HepG2 (cell line): ENCODE results near the gene TMEM273. TPM values are rescaled to one million over a fixed set of nuclear protein-coding genes. Genes with fewer than 3 reads are reported as not detected.

Experiments used
- ATAC-seq: fragments of 200-7000 bp; cut with Tn5 transposase; 3 replicates; pipeline ENCODE4 v1.9.1; 2020; ENCODE audit warnings: mild to moderate bottlenecking, moderate library complexity
- BruUV-seq: library from RNA; stranded (reverse); fragments of 400-500 nt; replicated peaks from 2 replicates; lab custom pipeline; 2021; lab: Mats Ljungman, UMichigan
- CTCF ChIA-PET: fragments of 300-600 bp; formaldehyde crosslinking; extraction: SDS; loops from one replicate; lab custom pipeline; 2021; ENCODE audit warnings: low total read pairs, inconsistent platforms, low intra/inter-chr PET ratio; lab: Yijun Ruan, JAX
- POLR2A ChIA-PET: fragments of 350-600 bp; sonication (Branson Sonifier 250); formaldehyde crosslinking; loops from one replicate; lab custom pipeline; 2020; ENCODE audit warnings: antibody characterized with exemption, inconsistent platforms; lab: Yijun Ruan, JAX
- DNase-seq: peaks from one replicate; pipeline ENCODE4 v3.0.0-alpha.2; 2015; ENCODE audit warnings: low spot score
- FAIRE-seq: peaks from 3 replicates; lab custom pipeline; 2011; peaks lifted over from hg19 to GRCh38; lab: Jason Lieb, UNC
- H2AFZ ChIP-seq: one replicate; pipeline ENCODE4 v1.6.1; 2011; ENCODE audit warnings: low read length, inconsistent platforms
- H3K27ac ChIP-seq: fragments of 300-600 bp; 3 replicates; pipeline ENCODE4 v1.8.0; 2011; ENCODE audit warnings: mixed run types, mild to moderate bottlenecking, mixed read lengths, low read length, inconsistent platforms; ENCODE audit not compliant: insufficient read depth; ENCODE audit errors: extremely low read length
- H3K27me3 ChIP-seq, 2 experiments: fragments of 200-600 bp in 1 of 2; 2 replicates in 1 of 2; 3 replicates in 1 of 2; pipeline versions ENCODE4 v1.6.0 to v1.8.0; 2011; ENCODE audit warnings: low read length in 2 of 2, mild to moderate bottlenecking in 2 of 2, moderate library complexity in 2 of 2, inconsistent platforms in 1 of 2; ENCODE audit not compliant: insufficient read depth in 2 of 2, control insufficient read depth in 1 of 2
- H3K36me3 ChIP-seq, 2 experiments: fragments of 200-600 bp in 1 of 2; replicated peaks in 1 of 2; 2 replicates in 1 of 2; 3 replicates in 1 of 2; pipeline versions ENCODE4 v1.5.1 to v1.8.0; 2011; ENCODE audit warnings: low read length in 2 of 2, inconsistent platforms in 1 of 2; ENCODE audit not compliant: insufficient read depth in 2 of 2, control insufficient read depth in 1 of 2
- H3K4me1 ChIP-seq: 2 replicates; pipeline ENCODE4 v1.5.1; 2012; ENCODE audit warnings: low read length, inconsistent platforms; ENCODE audit not compliant: insufficient read depth
- H3K4me2 ChIP-seq: 2 replicates; pipeline ENCODE4 v1.6.0; 2011; ENCODE audit warnings: low read depth, low read length, inconsistent platforms
- H3K4me3 ChIP-seq, 3 experiments: fragments of 200-600 bp in 1 of 3; sonication (generic), shearing (Covaris generic) in 1 of 3; replicated peaks in 1 of 3; 2 replicates each; pipeline ENCODE4 v1.5.1; 2011 to 2016; ENCODE audit warnings: low read length in 3 of 3, inconsistent platforms in 2 of 3, low read depth in 2 of 3, mild to moderate bottlenecking in 2 of 3, control low read depth in 1 of 3, mixed read lengths in 1 of 3; ENCODE audit not compliant: insufficient read depth in 1 of 3
- H3K79me2 ChIP-seq: one replicate; pipeline ENCODE4 v1.6.1; 2011; ENCODE audit warnings: low read length, inconsistent platforms; ENCODE audit not compliant: insufficient read depth
- H3K9ac ChIP-seq: 2 replicates; pipeline ENCODE4 v1.6.0; 2011; ENCODE audit warnings: mild to moderate bottlenecking, low read depth, low read length, inconsistent platforms; ENCODE audit not compliant: insufficient read depth
- H3K9me3 ChIP-seq: 2 replicates; pipeline ENCODE4 v1.5.1; 2012; ENCODE audit warnings: mild to moderate bottlenecking, low read length
- H4K20me1 ChIP-seq: 2 replicates; pipeline ENCODE4 v1.6.0; 2011; ENCODE audit warnings: inconsistent platforms, mild to moderate bottlenecking, low read length, moderate library complexity; ENCODE audit not compliant: insufficient read depth
- GABPA ChIP-seq, 2 experiments: IDR thresholded peaks; 2 replicates each; pipeline ENCODE4 v1.6.1; 2011 to 2016; ENCODE audit warnings: low read depth in 2 of 2, low read length in 1 of 2, missing biosample characterization in 1 of 2, missing genetic modification characterization in 1 of 2
- HNRNPK ChIP-seq: fragments of 200-400 bp; formaldehyde crosslinking; IDR thresholded peaks from 2 replicates; pipeline ENCODE4 v1.6.1; 2018; ENCODE audit warnings: low read length, low read depth, moderate library complexity, mild to moderate bottlenecking; ENCODE audit not compliant: poor library complexity, severe bottlenecking
- MAFK ChIP-seq, 2 experiments: IDR thresholded peaks in 1 of 2; conservative IDR thresholded peaks in 1 of 2; 2 replicates each; pipeline ENCODE4 v1.6.1; 2011; ENCODE audit warnings: improper control_type of control experiment in 2 of 2, low read length in 2 of 2
- SRSF9 ChIP-seq: fragments of 200-400 bp; formaldehyde crosslinking; IDR thresholded peaks from 2 replicates; pipeline ENCODE4 v1.6.1; 2018; ENCODE audit warnings: borderline replicate concordance, mild to moderate bottlenecking, low read depth, low read length; ENCODE audit not compliant: insufficient read depth, poor library complexity, severe bottlenecking
- SSRP1 ChIP-seq: IDR thresholded peaks from 2 replicates; pipeline ENCODE4 v1.6.1; 2016; ENCODE audit warnings: control low read depth
- THAP9 ChIP-seq: sonication (generic); formaldehyde crosslinking; IDR thresholded peaks from 2 replicates; pipeline ENCODE4; 2020; ENCODE audit warnings: missing genetic modification reagents, mild to moderate bottlenecking, borderline replicate concordance
- ZNF234 ChIP-seq: sonication (generic); formaldehyde crosslinking; conservative IDR thresholded peaks from 2 replicates; pipeline ENCODE4 v1.5.1; 2020; ENCODE audit warnings: mild to moderate bottlenecking, missing genetic modification reagents
- WGBS: methylation state at CpG from one replicate; pipeline ENCODE4 v1.1.6; 2017; ENCODE audit warnings: low lambda C conversion rate; 5-methylcytosine and 5-hydroxymethylcytosine counted together
- in situ Hi-C: cut with HindIII; loops from 2 replicates; pipeline ENCODE4 v1.10.0; 2017; ENCODE audit warnings: low pct_unique_long_range_greater_than_20kb; ENCODE audit not compliant: extremely low pct_ligation_motif_present
- intact Hi-C: fragments of 100-400 bp; cut with micrococcal nuclease; formaldehyde crosslinking; loops from one replicate; pipeline ENCODE4 v1.10.0; 2022; ENCODE audit not compliant: unreplicated experiment
- polyA plus RNA-seq, 8 experiments: library from polyadenylated mRNA; depleted of rRNA in 3 of 8; stranded (reverse) in 7 of 8; unstranded in 1 of 8; fragments of >200 nt; fragmentation: Illumina TruSeq in 4 of 8; extraction: Trizol in 4 of 8; gene quantifications; 2 replicates each; pipeline versions ENCODE4 v1.2.1 to v1.2.3, GENCODE V29; 2011 to 2016; ENCODE audit warnings: low read depth in 4 of 8, missing spikeins in 1 of 8, mixed read lengths in 1 of 8; ENCODE audit not compliant: insufficient read depth in 1 of 8
- total RNA-seq, 5 experiments: library from RNA; depleted of rRNA; stranded (reverse); fragments of >200 nt; fragmentation: Illumina TruSeq; extraction: Trizol; gene quantifications; 2 replicates each; pipeline ENCODE4 v1.2.3, GENCODE V29; 2016; ENCODE audit warnings: low read depth in 1 of 5
- TF ChIP-seq, protein P1 (sequence below): sonication (generic); formaldehyde crosslinking; IDR thresholded peaks from 2 replicates; pipeline ENCODE4 v1.8.0; 2022; ENCODE audit warnings: mild to moderate bottlenecking, missing genetic modification reagents, moderate library complexity
- TF ChIP-seq, protein P2 (sequence below): sonication (generic); formaldehyde crosslinking; IDR thresholded peaks from 2 replicates; pipeline ENCODE4 v1.4.0; 2020; ENCODE audit warnings: mild to moderate bottlenecking, missing genetic modification reagents

TMEM273 gene
- total and polyA plus RNA-seq, 2 of the 13 experiments (the other 11 are each of a cell fraction or from before 2014, with no cell fraction given) = not detected

GRCh38 chr10:49118430-49119074 lies 69.6 kb downstream of the TMEM273 start:
- Histone ChIP-seq H3K4me3 (no peak overlapping the region), H3K9me3 (no peaks in the 10 kb centered on the region), H3K27me3 (peaks cover 0 to 8% of the 10 kb centered on the region in 2 experiments; a peak in 2 of 5 replicates), H3K9ac (no peak overlapping the region), H3K36me3 (no peaks in the 10 kb centered on the region), H3K4me1 (no peaks in the 10 kb centered on the region), H4K20me1 (no peaks in the 10 kb centered on the region), H3K79me2 (no peaks in the 10 kb centered on the region), H3K27ac (no peak overlapping the region), H3K4me2 (no peak overlapping the region), H2AFZ (no peak overlapping the region)
- no peak for ATAC-seq
- no TSS peak for BruUV-seq
- ChIA-PET POLR2A (no interaction called here), CTCF (no interaction called here)
- intact Hi-C loops (no loop called here), in situ Hi-C loops (no loop called here)
- no peak for DNase-seq
- WGBS = 4% methylated on average over 6 of the region's 6 CpGs
- no peak for FAIRE-seq
- TF ChIP-seq SSRP1 (no peak), ZNF234 (CRISPR knock-in tag) (no peak), GABPA (IDR thresholded peaks at IDR 0.05; ENCODE audit: low read depth, low read length) (no peak), GABPA (CRISPR knock-in tag; IDR thresholded peaks at IDR 0.05; ENCODE audit: low read depth) (no peak), MAFK (conservative IDR thresholded peaks at IDR 0.05 in 1 of 2, IDR thresholded peaks at IDR 0.05 in 1 of 2; ENCODE audit: low read length in 2 of 2) (no peak), THAP9 (CRISPR knock-in tag) (no peak), HNRNPK (no peak), SRSF9 (no peak)
- TF ChIP-seq, protein P1, sequence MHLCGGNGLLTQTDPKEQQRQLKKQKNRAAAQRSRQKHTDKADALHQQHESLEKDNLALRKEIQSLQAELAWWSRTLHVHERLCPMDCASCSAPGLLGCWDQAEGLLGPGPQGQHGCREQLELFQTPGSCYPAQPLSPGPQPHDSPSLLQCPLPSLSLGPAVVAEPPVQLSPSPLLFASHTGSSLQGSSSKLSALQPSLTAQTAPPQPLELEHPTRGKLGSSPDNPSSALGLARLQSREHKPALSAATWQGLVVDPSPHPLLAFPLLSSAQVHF (CRISPR knock-in tag) = no peak
- TF ChIP-seq, protein P2, sequence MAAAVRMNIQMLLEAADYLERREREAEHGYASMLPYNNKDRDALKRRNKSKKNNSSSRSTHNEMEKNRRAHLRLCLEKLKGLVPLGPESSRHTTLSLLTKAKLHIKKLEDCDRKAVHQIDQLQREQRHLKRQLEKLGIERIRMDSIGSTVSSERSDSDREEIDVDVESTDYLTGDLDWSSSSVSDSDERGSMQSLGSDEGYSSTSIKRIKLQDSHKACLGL = no peak
